Measurements from ENCODE around the gene TNFRSF1B. TPM values are rescaled to one million over a fixed set of nuclear protein-coding genes. Genes with fewer than 3 reads are reported as not detected.

TNFRSF1B gene
- total RNA-seq, 1 experiment from 2014 or later, result 3.5 TPM

DNA sequence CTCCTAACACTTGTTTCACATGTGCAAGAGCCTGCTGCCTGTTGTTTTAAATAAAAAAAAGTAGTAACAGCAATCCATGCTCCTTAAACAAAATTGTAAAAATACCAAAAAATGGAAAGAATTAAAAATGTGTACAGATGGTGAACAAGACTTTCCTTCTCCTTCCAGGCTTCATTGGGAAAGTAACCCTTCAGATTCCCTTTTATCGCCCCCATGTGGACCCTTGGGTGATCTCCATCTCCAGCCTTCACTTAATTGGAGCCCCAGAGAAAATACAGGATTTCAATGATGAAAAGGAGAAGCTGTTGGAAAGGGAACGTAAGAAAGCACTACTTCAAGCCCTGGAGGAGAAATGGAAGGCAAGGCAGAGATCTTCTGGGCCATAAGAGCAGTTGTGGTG, 77.3 kb downstream of the TNFRSF1B start:
- no peak overlapping the region for H3K4me3 ChIP-seq (ENCODE audit: low read depth, low read length)
- H3K27me3 ChIP-seq (replicated peaks; ENCODE audit: control insufficient read depth, insufficient read depth, low read length), result no peaks in the 10 kb centered on the region
- H3K4me1 ChIP-seq, result no peaks in the 10 kb centered on the region
- TF ChIP-seq, protein P1, sequence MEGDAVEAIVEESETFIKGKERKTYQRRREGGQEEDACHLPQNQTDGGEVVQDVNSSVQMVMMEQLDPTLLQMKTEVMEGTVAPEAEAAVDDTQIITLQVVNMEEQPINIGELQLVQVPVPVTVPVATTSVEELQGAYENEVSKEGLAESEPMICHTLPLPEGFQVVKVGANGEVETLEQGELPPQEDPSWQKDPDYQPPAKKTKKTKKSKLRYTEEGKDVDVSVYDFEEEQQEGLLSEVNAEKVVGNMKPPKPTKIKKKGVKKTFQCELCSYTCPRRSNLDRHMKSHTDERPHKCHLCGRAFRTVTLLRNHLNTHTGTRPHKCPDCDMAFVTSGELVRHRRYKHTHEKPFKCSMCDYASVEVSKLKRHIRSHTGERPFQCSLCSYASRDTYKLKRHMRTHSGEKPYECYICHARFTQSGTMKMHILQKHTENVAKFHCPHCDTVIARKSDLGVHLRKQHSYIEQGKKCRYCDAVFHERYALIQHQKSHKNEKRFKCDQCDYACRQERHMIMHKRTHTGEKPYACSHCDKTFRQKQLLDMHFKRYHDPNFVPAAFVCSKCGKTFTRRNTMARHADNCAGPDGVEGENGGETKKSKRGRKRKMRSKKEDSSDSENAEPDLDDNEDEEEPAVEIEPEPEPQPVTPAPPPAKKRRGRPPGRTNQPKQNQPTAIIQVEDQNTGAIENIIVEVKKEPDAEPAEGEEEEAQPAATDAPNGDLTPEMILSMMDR (IDR thresholded peaks at IDR 0.05; ENCODE audit: insufficient read depth in 1 of 2, low read depth in 1 of 2, low read length in 1 of 2, severe bottlenecking in 1 of 2, unreplicated experiment in 1 of 2), result peak; percentile 11 to 42
- H3K9me3 Mint-ChIP-seq (ENCODE audit: unreplicated experiment), result no peaks in the 10 kb centered on the region
- peaks cover 12% of the 10 kb centered on the region for H3K36me3 Mint-ChIP-seq (ENCODE audit: insufficient read depth, unreplicated experiment)
- DNase-seq, result peak in 1 of 2 experiments; percentile 25
- no peaks in the 10 kb centered on the region for H3K4me1 Mint-ChIP-seq (ENCODE audit: low read depth, unreplicated experiment)
- POLR2A ChIA-PET, result no interaction called here
- no peak overlapping the region for H3K27ac Mint-ChIP-seq (ENCODE audit: unreplicated experiment)
- H3K27me3 Mint-ChIP-seq (ENCODE audit: insufficient read depth, unreplicated experiment), result no peaks in the 10 kb centered on the region
- H3K4me3 Mint-ChIP-seq (ENCODE audit: unreplicated experiment), result no peak overlapping the region
- CTCF ChIA-PET, result interaction anchor here (1.1 kb wide), 1 partner anchor 119 kb away, joined by 3 read pairs; no protein-coding TSS in a partner anchor
- BruUV-seq (replicated peaks), result no TSS peak
- no peaks in the 10 kb centered on the region for H3K36me3 ChIP-seq (ENCODE audit: control insufficient read depth, insufficient read depth, low read length)
- H3K9me3 ChIP-seq, result no peaks in the 10 kb centered on the region
- intact Hi-C loops (cut with micrococcal nuclease; ENCODE audit: unreplicated experiment), result no loop called here

DNA sequence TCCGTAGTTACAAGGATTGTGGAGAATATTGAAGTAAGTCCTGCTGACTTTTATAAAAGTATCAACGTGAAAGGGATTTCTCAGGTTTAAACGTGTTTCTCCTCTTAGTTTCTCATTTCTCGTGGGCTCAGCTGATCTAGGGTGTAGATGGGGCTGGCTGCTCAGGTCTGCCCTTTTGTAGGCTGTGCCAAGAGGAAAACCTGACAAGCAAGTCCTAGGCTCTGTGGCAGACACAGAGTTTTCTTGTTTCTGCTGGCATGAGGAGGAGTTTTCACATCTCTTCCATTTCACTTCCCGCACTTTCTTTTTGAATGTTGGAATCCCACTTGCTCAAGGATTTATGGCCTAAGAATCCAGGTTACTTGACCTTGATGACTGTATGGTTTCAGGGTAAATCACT, 77.8 kb downstream of the TNFRSF1B start:
- Mint-ChIP-seq H3K4me3 (ENCODE audit: unreplicated experiment) (no peak overlapping the region), H3K9me3 (ENCODE audit: unreplicated experiment) (no peaks in the 10 kb centered on the region), H3K27me3 (ENCODE audit: insufficient read depth, unreplicated experiment) (no peaks in the 10 kb centered on the region), H3K27ac (ENCODE audit: unreplicated experiment) (no peak overlapping the region), H3K36me3 (ENCODE audit: insufficient read depth, unreplicated experiment) (peaks cover 12% of the 10 kb centered on the region), H3K4me1 (ENCODE audit: low read depth, unreplicated experiment) (no peaks in the 10 kb centered on the region)
- Histone ChIP-seq H3K27me3 (replicated peaks; ENCODE audit: control insufficient read depth, insufficient read depth, low read length) (no peaks in the 10 kb centered on the region), H3K4me3 (ENCODE audit: low read depth, low read length) (no peak overlapping the region), H3K9me3 (no peaks in the 10 kb centered on the region), H3K36me3 (ENCODE audit: control insufficient read depth, insufficient read depth, low read length) (no peaks in the 10 kb centered on the region), H3K4me1 (no peaks in the 10 kb centered on the region)
- BruUV-seq (replicated peaks), result no TSS peak
- DNase-seq, result no peak
- TF ChIP-seq, protein P1 (IDR thresholded peaks at IDR 0.05; ENCODE audit: insufficient read depth in 1 of 2, low read depth in 1 of 2, low read length in 1 of 2, severe bottlenecking in 1 of 2, unreplicated experiment in 1 of 2), result no peak
- ChIA-PET POLR2A (no interaction called here), CTCF (interaction anchor here (1.1 kb wide), 1 partner anchor 119 kb away, joined by 3 read pairs; no protein-coding TSS in a partner anchor)
- intact Hi-C loops (cut with micrococcal nuclease; ENCODE audit: unreplicated experiment), result no loop called here

DNA sequence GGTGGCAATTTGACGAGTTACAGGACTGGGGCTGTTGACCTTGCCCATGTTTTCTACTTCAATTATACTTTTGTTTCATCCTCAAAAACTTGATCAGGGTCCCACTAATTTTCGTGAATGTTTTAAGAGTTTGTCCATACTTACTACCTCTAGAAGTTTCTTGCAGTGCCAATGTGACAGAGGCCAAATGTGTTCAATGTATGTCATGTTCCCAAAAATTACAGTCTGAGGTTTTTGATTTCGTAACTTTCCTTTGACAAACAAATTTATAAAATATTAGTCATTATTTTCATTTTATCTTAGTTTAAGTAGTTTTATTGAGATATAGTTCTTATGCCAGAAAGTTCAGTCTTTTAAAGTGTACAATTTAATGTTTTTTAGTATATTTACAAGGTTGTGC, 78.3 kb downstream of the TNFRSF1B start:
- intact Hi-C loops (cut with micrococcal nuclease; ENCODE audit: unreplicated experiment), result no loop called here
- Mint-ChIP-seq H3K9me3 (ENCODE audit: unreplicated experiment) (no peaks in the 10 kb centered on the region), H3K4me3 (ENCODE audit: unreplicated experiment) (no peak overlapping the region), H3K27me3 (ENCODE audit: insufficient read depth, unreplicated experiment) (no peaks in the 10 kb centered on the region), H3K36me3 (ENCODE audit: insufficient read depth, unreplicated experiment) (peaks cover 12% of the 10 kb centered on the region), H3K27ac (ENCODE audit: unreplicated experiment) (no peak overlapping the region), H3K4me1 (ENCODE audit: low read depth, unreplicated experiment) (no peaks in the 10 kb centered on the region)
- no TSS peak for BruUV-seq (replicated peaks)
- TF ChIP-seq, protein P1 (IDR thresholded peaks at IDR 0.05; ENCODE audit: insufficient read depth in 1 of 2, low read depth in 1 of 2, low read length in 1 of 2, severe bottlenecking in 1 of 2, unreplicated experiment in 1 of 2), result no peak
- Histone ChIP-seq H3K27me3 (replicated peaks; ENCODE audit: control insufficient read depth, insufficient read depth, low read length) (no peaks in the 10 kb centered on the region), H3K4me1 (no peaks in the 10 kb centered on the region), H3K36me3 (ENCODE audit: control insufficient read depth, insufficient read depth, low read length) (no peaks in the 10 kb centered on the region), H3K4me3 (ENCODE audit: low read depth, low read length) (no peak overlapping the region), H3K9me3 (no peaks in the 10 kb centered on the region)
- ChIA-PET CTCF (no interaction called here), POLR2A (no interaction called here)
- DNase-seq, result no peak

Data from Caco-2 (cell line).